ENCODE data around the gene ESPNL.

- no peak for TF ChIP-seq CTCF (IDR thresholded peaks at IDR 0.05; ENCODE audit: borderline replicate concordance, extremely low read depth, low read length, poor library complexity, severe bottlenecking)
- TF ChIP-seq EZH2 (IDR thresholded peaks at IDR 0.05; ENCODE audit: borderline replicate concordance, low read depth, low read length, severe bottlenecking) = no peak
Measured at GRCh38 chr2:238182362-238182761, 82.2 kb downstream of the ESPNL start.

Measured in DND-41 (cell line).